Kasumi-1 (cell line): Measurements from ENCODE around the gene SLC6A19.
"Not testable (repeated sequence)": the region's sequence is repeated elsewhere in the genome, so short reads cannot be mapped to it uniquely, and the experiment has no call there.

Experiments
- DNase-seq, 2 experiments: peaks; one replicate each; lab custom pipeline; 2025; lab: John Stamatoyannopoulos, UW

SLC6A19 gene

GRCh38 chr5:1265461-1266455, 64.4 kb downstream of the SLC6A19 start:
- DNase-seq = no peak

GRCh38 chr5:1266791-1267190, 65.4 kb downstream of the SLC6A19 start:
- no peak for DNase-seq

- DNase-seq = not testable (repeated sequence)
Observed at GRCh38 chr5:1267464-1267863, 66.1 kb downstream of the SLC6A19 start.

GRCh38 chr5:1268056-1268455, 66.7 kb downstream of the SLC6A19 start:
- DNase-seq = no peak

GRCh38 chr5:1268666-1269065, 67.3 kb downstream of the SLC6A19 start:
- DNase-seq = no peak

GRCh38 chr5:1270426-1270825, 69.0 kb downstream of the SLC6A19 start:
- no peak for DNase-seq

GRCh38 chr5:1270933-1271914, 69.8 kb downstream of the SLC6A19 start:
- no peak for DNase-seq

GRCh38 chr5:1272201-1272600, 70.8 kb downstream of the SLC6A19 start:
- no peak for DNase-seq

GRCh38 chr5:1273745-1274144, 72.3 kb downstream of the SLC6A19 start:
- no peak for DNase-seq

- no peak for DNase-seq
Observed at GRCh38 chr5:1274471-1274870, 73.1 kb downstream of the SLC6A19 start.
